Left ventricle myocardium superior (tissue), 1 donor: ENCODE results near the gene SHB. TPM values are rescaled to one million over a fixed set of nuclear protein-coding genes. Genes with fewer than 3 reads are reported as not detected.

Experiments used
- ATAC-seq: fragments of 200-7000 bp; cut with Tn5 transposase; one replicate; pipeline ENCODE4 v1.9.1; 2020; ENCODE audit warnings: mild to moderate bottlenecking, moderate library complexity
- DNase-seq: peaks from one replicate; pipeline ENCODE4 v3.0.0-alpha.2; 2020
- intact Hi-C: fragments of 100-400 bp; cut with micrococcal nuclease; formaldehyde crosslinking; loops from one replicate; pipeline ENCODE4 v1.11.0; 2022
- total RNA-seq: library from RNA; stranded (reverse); fragmentation: NEBNext Ultra II Directional; extraction: Animal tissue kit (Norgen Biotek cat#: 25700); gene quantifications from one replicate; pipeline ENCODE4 v1.2.1, GENCODE V29; 2021
- donor health status: DM: no; HTN: yes; CAD: no; lungs with severe emphysema.

SHB gene
- total RNA-seq, 1 donor from 2014 or later, result 15.9 TPM

DNA sequence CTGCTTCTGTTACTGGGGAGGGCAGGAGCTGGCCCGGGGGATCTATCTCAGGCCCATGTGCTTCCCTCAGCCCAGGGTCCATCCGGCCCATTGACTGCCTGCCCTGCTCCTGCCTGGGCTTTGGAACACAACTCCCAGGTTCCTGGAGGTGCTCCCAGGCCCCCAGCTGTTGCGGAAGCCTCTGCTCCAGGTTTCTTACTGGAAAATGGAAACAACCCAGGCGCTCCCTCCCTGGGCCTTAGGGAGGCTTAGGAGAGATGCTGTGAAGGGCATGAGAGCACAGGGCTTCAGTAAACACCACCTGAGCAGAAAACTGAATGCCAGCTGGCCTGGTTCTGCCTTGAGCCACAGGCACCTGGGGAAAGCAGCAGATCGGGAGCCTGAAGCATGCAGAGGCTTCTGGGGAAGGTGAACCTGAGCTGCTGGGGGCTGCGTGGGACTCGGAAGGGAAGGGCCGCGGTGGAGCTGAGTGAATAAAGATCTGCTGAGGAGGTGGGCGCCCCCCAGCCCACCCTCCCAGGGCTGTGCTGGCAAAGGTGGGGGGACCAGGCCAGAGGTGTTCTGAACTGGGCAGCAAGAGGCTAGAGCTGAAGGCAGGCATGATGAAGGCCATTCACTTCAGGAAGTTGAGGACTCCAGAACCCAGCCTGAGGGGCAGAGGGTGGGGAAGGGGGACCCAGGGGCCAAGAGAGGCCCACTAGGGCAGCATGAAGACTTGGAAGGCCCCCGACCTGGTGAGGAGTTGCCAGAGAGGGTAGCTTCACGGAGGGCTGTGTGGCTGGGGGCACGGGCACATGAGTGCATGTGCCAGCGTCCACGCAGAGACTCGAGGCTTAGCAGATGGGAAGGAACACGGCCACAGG is 64.8 kb downstream of the SHB start:
- intact Hi-C loops, result no loop called here
- ATAC-seq (no peak), DNase-seq (peak; percentile 18)

- intact Hi-C loops, result no loop called here
- no peak for ATAC-seq
- DNase-seq, result peak; percentile 20
These were observed 65.8 kb downstream of the SHB start for GRCh38 chr9:38003230-38003629.

DNA sequence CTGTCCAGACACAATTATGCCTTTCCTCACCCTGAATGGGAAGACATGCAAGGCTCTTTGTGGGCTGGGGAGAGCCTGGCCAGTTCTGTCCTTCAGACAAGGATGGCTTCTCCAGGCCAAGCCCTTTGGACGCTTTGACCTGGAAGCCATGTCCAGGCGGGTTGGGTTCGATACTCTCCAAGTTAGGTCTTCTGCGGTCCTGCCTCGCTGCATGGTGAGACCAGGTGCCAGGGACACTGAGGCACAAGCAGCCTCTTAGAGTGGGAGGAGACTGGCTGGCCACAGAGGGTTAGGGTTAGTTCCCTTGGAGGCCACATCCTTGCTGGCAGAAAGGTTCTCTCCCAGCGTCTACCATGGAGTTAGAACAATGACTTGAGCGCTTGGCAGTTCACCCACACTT is 67.6 kb downstream of the SHB start:
- intact Hi-C loops, result no loop called here
- ATAC-seq (no peak), DNase-seq (peak; percentile 15)

DNA sequence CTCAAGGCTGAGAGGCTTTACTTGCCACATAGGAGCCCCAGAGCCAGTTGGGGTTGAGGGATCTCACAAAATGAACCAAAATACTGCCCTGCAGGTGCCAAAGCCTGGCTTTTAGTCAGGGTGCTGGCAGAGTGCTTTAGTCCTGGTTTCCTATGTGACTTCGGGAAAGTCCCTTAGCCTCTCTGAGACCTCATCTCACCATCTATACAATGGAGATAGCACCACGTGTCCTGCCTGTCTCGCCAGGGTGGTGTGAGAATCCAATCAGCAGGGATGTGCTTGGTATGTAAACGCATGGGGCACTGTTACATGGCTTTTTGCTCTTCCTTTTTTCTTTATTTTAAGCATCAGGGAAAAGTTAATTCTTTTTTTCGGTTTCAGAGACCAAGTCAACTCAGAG is 68.3 kb downstream of the SHB start:
- DNase-seq (peak; percentile 3), ATAC-seq (no peak)
- intact Hi-C loops, result no loop called here

DNA sequence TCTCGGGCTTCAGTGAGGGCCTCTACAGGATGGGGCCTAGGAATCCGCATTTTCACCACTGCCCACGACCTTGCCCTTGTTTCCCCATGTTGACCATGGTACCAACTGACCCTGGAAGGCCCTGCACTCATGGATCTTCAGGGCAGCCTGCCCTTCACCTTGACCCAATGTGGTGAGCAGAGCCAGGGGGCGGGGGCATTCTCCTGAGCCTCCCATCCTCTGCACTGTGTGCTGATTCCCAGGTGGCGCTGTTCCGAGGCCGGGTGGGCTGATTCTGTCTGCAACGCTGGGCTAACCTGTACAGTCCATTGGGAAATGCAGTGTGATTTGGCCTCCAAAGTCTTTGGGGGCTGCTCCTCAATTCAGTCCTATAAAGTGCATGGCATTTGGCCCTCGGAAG is 68.7 kb downstream of the SHB start:
- ATAC-seq, result no peak
- DNase-seq, result no peak
- intact Hi-C loops, result no loop called here

- DNase-seq (no peak), ATAC-seq (no peak)
- intact Hi-C loops, result loop anchor here (10.0 kb wide), 1 partner anchor 65 kb away; no protein-coding TSS in a partner anchor
These were observed 69.3 kb downstream of the SHB start for GRCh38 chr9:37999588-38000189.

GRCh38 chr9:37998881-37999587 is 70.0 kb downstream of the SHB start:
- DNase-seq, result peak; percentile 57
- intact Hi-C loops, result loop anchor here (10.0 kb wide), 1 partner anchor 64 kb away; no protein-coding TSS in a partner anchor
- peak; percentile 24 for ATAC-seq

DNA sequence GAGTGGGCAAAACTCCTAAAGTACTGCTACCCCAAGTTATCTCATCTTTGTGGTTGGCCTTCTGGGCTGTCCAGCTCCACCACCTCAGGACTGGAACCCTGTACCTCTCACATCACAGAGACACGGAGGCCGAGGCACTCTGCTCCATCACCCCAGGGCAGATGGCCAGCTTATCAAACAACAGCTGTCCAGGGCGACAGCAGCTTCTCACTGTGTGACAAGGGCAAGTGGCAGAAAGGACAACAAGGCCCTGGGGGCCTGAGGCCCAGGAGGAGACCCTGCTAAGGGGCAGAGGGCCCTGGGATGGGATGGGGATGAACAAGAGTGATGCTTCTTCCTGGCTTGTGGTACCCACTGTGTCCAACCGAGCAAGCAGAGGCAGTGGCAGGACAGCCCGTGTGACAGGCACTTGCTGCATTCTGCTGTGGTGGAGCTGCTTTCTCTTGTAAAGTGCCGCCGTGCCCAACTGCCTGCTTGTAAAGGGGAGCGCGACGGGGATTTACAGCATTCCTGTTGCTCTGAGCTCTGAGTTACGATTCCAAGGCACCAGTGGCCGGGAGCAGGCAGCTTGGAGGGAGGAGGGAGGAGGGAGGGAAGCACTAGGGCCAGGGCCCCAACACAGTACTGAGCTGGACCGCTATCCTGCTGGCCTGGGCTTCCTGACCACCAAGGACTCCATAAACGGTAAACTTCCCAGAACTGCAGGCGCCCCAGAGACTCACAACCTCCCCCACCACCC is 71.2 kb downstream of the SHB start:
- ATAC-seq (peak; percentile 7), DNase-seq (no peak)
- intact Hi-C loops, result loop anchor here (10.0 kb wide), 1 partner anchor 63 kb away; no protein-coding TSS in a partner anchor

GRCh38 chr9:37996819-37997217 is 72.2 kb downstream of the SHB start:
- DNase-seq (no peak), ATAC-seq (no peak)
- intact Hi-C loops, result loop anchor here (10.0 kb wide), 1 partner anchor 62 kb away; no protein-coding TSS in a partner anchor

GRCh38 chr9:37995961-37996818 is 72.8 kb downstream of the SHB start:
- no peak for DNase-seq
- no peak for ATAC-seq
- intact Hi-C loops, result loop anchor here (10.0 kb wide), 1 partner anchor 61 kb away; no protein-coding TSS in a partner anchor

DNA sequence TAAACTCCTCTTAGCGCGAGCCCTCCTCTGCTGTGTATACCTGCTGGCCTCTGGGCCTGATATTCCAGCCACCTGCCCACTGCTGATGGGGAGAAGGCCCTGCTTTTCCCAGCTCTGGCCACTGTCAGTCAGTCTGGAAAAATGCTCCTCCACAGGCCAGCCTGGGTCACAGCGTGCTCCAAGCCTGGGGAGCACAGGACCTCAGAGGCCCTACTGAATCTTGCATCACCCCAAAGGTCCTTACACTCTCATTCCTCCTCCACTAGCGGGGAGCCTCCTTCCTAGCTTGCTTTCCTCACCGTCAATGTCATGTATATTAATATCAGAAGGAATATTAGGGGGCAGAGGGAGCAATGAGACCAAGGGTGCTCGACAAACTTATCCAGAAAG is 73.7 kb downstream of the SHB start:
- peak; percentile 9 for ATAC-seq
- no peak for DNase-seq
- intact Hi-C loops, result loop anchor here (10.0 kb wide), 1 partner anchor 61 kb away; no protein-coding TSS in a partner anchor

GRCh38 chr9:37994639-37995347 is 74.2 kb downstream of the SHB start:
- DNase-seq (peak; percentile 86), ATAC-seq (peak; percentile 90)
- intact Hi-C loops, result loop anchor here (10.0 kb wide), 1 partner anchor 60 kb away; no protein-coding TSS in a partner anchor

GRCh38 chr9:37992924-37993349 is 76.1 kb downstream of the SHB start:
- DNase-seq, result no peak
- intact Hi-C loops, result loop anchor here (10.0 kb wide), 1 partner anchor 58 kb away; no protein-coding TSS in a partner anchor
- no peak for ATAC-seq

DNA sequence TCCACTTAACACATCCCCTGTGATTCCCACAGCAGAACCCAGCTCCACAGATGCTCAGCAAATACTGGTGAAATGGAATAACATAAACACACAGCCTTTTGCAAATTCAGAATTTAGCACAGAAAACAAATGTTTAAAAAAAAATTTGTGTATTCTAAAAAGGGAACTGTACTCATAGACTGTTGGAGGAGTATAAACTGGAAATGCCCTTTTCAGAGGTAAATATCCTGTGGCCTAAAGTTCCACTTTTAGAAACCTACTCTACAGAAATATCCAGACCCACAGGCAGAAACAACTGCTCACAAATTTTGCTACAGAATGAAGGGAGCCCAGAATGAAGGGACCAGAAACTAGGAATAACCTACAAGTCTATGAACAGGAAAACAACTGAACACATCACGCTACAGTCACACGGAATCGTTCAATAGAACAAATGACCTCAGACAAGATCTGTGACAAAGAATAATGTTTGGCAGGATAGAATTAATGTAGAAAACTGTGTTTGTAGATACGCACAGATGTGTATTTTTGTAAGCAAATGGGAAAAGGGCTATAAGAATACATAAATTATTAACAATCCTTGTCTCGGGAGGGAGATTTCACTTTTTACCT is 78.5 kb downstream of the SHB start:
- DNase-seq (no peak), ATAC-seq (no peak)
- intact Hi-C loops, result loop anchor here (10.0 kb wide), 1 partner anchor 56 kb away; no protein-coding TSS in a partner anchor

- intact Hi-C loops, result loop anchor here (5.0 to 10.0 kb wide), 2 partner anchors 37 to 55 kb away; no protein-coding TSS in a partner anchor
- no peak for ATAC-seq
These were observed 79.3 kb downstream of the SHB start for GRCh38 chr9:37989701-37990100.

GRCh38 chr9:37988602-37989001 is 80.4 kb downstream of the SHB start:
- no peak for DNase-seq
- intact Hi-C loops, result loop anchor here (5.0 kb wide), 1 partner anchor 36 kb away; no protein-coding TSS in a partner anchor
- ATAC-seq, result no peak

More at GRCh38 chr9:37989701-37990100, 79.3 kb downstream of the SHB start:
- no peak for DNase-seq

GRCh38 chr9:37988041-37988440 is 81.0 kb downstream of the SHB start:
- intact Hi-C loops, result loop anchor here (5.0 kb wide), 1 partner anchor 36 kb away; no protein-coding TSS in a partner anchor
- peak; percentile 41 for ATAC-seq
- no peak for DNase-seq
